Measurements from ENCODE around the gene ARHGAP26.
A peak's percentile ranks its signal among the peaks of the same experiment; 100 is the strongest.
"Not testable (repeated sequence)": the region's sequence is repeated elsewhere in the genome, so short reads cannot be mapped to it uniquely, and the experiment has no call there.

The ARHGAP26 gene

DNA sequence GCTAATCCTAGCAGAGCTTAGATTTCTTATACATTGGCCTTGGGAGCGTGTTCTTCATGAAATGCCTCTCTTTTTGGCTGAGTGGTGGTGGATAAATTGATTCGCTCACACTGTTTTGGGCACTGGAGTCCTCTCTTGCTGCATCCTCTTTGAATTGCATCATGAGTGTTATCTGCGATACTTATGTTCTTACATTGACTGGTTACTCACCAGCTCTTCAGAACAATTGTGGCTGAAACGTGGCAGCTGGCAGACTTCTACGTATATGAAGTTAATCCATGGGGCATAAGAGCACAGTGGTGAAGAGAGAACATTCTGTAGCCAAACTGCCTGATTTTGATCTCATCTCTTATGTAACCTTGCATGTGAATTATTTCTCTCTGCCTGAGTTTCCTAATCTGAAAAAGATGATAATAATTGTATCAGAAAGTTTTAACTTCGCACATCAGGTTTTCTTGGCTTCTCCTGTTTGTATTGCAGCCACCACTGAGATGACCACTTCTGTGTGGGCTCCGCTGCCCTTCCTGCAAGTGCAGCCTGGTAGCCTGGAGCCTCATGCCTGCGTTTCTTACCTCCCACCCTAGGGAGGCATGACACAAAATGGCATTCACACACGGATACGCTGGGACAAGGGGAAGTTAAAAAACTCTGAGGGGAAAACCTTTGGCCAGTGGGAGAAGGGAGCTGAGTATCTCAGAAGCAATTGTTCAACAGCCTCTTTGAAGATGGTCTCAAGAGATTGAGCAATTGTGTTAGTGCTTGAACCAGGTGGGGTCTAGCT lies 295.2 kb downstream of the ARHGAP26 start:
- no peak for DNase-seq (ENCODE audit: low spot score)

DNA sequence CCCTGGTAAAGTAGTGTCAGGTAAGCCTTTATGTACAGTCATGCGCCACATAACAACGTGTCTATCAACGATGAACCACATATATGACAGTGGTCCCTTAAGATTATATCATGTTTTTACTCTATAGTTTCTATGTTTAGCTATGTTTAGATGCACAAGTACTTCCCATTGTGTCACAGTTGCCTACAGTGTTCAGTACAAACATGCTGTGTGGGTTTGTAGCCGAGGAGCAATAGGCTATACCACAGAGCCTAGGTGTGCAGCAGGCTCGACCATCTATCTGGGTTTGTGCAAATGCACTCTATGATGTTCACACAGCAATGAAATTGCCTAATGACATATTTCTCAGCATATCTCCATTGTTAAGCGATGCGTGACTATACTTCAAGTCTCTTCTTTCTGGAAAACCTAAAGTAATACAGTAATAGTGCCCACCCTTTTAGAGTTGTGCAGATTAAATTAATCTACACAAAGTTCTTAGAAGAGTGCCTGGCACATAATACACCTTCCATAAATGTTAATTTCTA lies 295.9 kb downstream of the ARHGAP26 start:
- DNase-seq (ENCODE audit: low spot score): no peak

DNA sequence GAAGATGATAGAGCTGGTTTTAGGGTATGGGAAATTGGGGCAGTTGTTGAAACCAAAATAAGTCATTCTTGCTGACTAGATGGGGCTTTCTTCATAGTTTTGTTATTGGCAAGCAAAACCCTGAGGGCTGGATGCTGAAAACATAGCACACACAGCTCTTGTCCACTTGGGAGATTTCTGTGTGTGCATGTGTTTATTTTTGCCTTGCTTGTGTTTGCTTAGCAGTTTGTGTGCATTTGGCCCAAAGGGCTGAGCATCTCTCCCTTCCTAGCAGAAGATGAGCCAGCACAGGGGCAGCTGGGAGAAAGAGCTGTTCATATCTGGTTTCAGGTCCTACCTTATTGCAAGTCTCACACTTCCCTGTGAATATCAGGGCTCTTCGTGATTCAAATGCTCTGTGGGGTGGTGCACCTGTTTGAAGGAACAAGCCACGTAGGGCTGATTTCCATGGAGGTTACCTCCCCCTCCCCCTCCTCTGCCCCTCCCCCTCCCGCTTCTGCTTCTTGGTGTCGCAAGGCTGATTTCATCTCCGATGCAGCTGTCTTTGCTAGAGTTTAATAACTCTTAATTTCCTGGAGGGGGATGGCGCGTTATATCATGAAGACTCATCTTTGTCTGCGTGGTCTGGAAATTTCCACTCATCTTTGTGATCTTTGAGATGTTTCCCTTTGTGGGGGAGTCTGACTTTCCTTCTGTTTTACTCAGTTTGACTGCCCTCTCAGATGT lies 296.5 kb downstream of the ARHGAP26 start:
- no peak for DNase-seq (ENCODE audit: low spot score)

DNA sequence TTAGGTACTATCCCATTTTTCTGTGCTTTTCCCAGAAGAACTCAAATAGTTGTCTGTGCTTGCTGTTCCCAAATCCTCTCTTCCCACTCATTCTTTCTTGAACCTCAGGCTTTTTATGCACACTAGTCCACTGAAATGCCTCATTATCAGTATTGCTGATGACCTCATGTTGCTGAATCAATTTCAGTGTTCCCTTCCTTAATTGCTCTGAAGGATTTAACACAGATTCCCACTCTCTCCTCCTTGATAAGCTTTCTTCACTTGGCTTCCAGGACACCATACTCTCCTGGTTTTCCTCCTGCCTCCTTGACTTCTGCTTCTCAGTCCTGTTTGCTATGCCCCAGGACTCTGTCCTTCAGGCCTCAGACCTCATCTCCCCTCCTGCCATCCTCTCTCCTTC lies 298.5 kb downstream of the ARHGAP26 start:
- DNase-seq (ENCODE audit: low spot score): no peak

DNA sequence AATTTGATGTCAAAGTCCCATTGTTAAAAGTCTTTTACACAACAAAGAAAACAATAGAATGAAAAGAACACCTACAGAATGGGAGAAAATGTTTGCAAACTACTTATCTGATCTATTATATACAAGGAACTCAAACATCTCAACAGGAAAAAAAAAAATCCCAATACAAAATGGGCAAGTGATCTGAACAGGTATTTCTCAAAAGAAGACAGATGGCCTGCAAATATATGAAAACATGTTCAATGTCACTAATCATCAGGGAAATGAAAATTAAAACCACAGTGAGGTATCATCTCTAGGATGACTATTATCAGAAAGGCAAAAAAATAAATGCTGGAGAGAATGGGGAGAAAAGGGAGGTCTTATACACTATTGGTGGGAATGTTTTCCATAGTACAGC lies 301.8 kb downstream of the ARHGAP26 start:
- no peak for DNase-seq (ENCODE audit: low spot score)

DNA sequence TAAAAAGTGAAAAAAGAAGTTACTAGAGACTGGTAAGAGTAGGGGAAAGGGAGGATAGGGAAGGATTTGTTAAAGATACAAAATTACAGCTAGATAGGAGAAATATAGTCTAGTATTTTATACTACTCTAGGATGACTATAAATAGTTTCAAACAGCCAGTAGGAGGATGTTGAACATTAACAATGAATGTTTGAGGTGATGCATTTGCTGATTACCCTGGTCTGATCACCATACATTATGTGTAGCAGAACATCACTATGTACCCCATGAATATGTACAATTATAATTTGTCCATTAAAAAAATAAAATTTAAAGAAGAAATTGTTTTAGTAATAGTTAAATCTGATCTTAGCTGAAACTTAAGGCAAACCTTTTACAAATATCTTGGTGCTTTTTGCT lies 302.6 kb downstream of the ARHGAP26 start:
- DNase-seq (ENCODE audit: low spot score): no peak

DNA sequence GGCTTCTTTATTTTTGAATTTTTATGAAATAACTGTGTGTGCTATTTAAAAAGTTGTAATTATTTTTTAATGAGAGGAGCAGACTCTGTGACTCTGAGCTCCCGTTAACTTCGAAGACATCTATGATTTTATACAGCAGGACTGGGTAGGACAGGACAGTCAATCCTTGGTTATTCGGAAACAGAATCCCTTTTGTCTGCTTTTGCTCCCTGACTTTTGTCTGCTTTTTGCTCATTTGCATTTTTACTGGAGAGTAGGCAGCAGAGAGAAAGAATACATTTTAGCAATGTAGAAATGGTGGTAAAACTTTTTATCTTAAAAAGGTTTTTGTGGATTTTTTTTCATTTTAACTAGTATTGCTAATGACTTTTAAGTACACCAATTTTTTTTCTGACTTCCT lies 303.6 kb downstream of the ARHGAP26 start:
- DNase-seq (ENCODE audit: low spot score): no peak

DNA sequence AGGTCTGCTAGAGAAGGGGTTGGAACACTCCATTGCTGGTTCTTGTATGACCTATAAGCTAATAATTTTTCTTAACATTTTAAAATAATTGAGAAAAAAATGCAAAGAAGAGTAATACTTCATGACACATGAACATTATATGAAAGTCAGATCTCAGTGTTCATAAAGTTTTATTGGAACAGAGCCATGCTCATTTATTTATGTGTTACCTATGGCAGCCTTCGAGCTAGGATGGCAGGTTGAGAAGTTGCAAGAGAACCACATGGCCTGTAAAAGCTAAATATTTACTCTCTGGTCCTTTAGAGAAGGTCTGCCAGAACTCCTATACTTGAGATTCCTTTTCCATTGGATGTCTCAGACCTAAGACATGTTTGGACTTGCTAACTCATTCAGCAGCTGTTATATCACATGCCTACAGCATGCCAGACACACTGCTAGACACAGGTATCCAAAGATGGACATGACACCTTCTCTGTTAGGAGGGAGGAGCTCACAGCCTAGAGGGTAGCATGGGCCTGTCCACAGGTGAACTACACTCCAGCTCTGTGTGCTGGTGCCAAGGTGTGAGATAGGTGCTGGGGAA lies 304.3 kb downstream of the ARHGAP26 start:
- DNase-seq (ENCODE audit: low spot score): no peak

DNA sequence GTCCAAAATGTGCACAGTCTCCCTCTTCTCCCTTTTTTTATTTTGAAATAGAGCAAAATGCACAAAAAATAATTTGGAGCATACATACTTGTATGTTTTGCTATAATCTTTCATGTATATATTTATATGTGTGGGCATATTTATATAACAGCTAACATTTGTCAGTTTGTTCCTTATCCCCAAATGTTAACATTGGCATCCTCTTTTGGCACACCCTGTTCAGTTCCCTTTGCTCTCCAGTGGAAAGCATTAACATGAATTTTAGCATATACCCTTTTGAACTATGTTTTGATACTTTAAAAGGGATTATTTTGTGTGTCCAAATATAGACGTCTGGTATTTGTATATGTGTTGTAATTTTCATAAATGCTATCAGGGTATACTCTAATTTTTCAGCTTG lies 306.2 kb downstream of the ARHGAP26 start:
- no peak for DNase-seq (ENCODE audit: low spot score)

DNA sequence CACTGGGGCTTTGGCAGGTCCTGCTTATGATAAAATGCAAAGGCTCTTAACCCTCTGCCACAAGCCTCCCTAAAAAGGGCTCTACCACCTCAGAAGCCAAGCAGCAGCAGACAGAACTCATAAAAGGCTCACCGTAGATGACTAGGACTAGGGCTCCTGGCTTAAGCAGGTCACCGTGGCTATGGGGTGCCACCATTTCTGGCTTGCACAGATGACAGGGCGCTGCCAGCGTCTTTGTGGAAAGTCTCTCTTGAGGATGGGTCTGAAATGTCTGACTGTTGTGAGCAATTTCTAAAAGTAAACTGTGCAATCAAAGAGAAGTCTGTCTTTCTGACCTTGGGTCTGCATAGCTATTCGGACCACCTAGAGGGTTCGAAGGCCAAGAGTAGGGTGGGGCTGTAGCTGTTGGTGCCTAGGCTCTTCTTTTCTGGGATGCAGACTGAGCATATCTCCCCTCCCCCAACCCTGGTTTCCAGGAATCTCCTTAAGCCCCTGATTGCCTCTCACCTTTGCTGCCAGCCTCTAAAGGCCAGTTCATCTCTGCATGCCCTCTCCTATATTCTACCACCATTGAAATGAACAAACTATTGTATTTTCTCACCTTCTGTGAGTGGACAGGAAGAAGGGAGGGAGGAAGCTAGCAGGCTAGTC lies 307.4 kb downstream of the ARHGAP26 start:
- no peak for DNase-seq (ENCODE audit: low spot score)

DNA sequence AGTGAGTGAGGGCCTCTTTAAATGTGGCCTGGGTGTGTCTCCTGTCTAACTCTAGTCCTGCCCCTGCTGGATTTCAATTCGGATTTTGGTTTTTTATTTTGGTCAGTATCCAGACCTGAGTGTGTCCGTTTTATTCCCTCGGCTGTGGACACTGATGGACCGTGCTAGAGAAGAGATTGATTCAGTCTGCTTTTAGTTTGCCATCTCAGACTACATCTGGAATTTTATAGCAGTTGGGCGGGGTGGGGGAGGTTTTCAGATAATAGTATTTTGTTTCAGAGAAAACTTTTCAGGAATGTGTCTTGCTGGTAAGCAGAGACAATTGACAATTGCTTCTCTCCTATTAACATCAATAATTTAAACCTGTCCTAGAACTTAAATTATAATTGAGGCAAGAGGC lies 308.1 kb downstream of the ARHGAP26 start:
- DNase-seq (ENCODE audit: low spot score): no peak

DNA sequence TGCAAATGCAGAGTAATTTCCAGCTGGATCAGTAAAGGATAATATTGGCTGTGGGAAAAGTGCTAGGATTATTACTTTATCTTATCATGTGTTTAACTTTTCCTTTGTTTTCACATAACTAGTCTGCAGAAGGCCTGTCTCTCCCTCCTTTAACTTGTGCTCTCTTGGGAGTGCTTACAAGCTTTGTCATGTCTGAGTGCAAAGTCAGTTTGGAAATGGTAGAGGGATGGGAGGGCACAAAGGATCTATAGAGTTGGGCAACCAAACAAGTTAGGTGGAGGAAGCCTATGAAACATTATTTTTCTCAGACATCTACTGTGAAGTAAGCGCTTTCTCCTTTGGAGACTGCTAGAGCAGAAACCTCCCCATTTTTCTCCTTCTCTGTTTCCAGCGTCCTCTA lies 308.8 kb downstream of the ARHGAP26 start:
- no peak for DNase-seq (ENCODE audit: low spot score)

DNA sequence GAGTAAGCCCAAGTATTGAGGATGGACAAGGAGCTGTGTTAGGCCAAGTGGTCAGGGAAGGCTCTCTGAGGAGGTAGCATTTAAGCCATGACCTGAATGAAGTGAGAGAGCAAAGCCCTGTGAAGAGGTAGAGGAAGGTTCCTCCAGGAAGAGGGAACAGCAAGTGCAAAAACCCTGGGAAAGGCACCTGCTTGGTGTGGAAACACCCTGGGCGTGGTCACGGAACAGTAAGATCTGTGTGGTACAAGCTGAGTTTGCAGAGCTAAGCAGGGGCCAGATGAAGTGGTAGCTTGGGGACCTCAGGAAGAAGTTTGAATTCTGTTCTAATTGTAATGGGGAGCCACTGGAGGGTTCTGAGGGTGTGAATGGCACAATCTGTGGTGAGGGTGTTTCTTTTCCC lies 310.2 kb downstream of the ARHGAP26 start:
- no peak for DNase-seq (ENCODE audit: low spot score)

DNA sequence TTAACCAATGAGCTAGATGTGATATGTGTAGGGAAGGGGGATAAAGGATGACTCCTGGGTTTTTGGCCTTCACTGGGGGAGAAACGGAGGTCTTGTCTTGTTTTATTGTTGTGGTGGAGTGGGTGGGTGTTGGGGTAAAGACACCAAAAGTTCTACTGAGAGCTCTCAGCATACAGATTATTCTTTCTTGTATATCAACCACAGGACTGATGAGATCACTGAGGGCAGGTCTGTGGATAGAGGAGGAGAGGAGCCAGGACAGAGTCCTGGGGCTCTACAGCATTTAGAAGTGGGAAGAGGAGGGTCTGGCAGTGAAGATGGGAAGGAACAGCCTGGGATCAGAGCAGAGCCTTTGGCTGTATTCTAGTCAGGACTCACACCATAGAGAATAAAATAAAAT lies 310.8 kb downstream of the ARHGAP26 start:
- no peak for DNase-seq (ENCODE audit: low spot score)

DNA sequence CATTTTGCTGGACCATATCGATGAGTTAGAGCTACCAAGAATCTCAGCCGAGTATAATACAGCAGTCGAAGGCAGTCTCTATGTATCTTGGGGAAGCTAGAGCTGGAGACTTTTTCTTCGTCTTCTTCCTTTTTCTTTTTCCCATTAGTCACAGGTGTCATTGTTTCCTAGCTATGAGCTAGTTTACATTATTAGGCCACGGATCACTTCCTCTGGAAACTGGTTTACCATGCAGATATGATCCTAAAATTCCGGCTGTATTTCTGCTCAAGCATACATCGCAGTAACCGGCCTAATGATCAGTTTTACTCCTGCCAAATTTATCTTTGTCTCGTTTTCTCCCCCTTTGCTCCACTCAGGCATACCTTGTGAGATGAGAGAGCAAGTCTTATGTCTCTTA lies 312.8 kb downstream of the ARHGAP26 start:
- no peak for DNase-seq (ENCODE audit: low spot score)

DNA sequence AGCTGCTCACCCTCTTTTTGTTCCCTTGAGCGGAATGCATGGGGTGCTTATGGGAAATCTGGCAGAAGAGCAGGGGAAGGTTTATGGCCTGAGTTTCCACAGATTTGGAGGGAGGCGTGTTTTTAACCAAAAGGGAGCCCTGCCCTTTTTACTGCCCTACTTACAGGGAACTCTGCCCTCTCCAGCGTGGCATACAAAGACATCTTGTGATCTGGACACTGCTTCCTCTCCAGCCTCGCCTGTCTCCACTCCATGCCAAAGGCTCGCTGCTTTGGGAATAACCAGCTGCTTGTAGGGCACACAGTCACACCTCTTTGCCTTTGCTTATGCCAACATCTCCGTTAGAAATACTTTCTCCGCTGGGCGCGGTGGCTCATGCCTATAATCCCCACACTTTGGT lies 314.2 kb downstream of the ARHGAP26 start:
- no peak for DNase-seq (ENCODE audit: low spot score)

DNA sequence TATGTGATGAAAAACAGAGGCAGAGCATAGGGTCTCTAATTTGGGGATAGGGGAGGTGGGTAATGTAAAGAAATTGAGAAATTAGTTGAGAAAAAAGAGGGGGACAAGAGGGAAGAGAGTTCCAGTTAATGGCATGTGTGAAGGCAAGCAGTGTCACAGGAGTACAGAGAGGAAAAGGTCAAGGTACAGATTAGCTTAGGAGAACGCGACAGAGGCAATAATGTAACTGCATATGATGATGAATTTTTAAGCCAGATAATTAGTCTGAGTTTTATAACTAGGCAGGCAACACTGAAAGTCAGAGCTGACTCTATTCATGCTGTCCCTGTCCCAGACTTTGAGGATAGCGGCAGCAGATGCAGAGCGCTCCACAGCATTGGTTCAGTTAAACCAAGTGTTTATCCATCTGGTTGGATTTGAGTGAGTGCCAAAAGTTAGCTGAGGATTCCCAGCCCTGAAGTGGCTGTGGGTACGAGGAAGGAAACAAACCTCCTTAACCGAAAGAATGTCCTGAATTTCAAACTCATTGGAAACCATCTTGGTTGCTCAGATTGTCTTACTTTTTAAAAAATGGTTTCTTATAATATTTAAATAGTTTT lies 315.2 kb downstream of the ARHGAP26 start:
- no peak for DNase-seq (ENCODE audit: low spot score)

DNA sequence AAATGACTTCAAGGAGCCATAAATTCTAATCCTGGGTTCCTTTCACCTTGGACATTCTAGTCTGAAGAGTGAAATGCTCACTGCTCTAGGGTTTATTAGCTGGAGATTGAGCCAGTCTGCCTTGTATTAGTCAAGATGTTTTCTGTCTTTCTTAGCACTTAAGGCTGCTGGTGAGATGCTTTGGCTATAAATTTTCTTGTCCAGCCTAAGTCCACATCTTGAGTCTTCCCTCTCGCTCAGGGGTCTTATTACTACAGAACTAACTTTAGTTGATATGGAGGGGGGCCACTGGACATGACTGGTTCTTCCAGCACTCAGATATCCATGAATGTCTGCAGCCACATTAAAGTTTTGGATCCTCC lies 316.4 kb downstream of the ARHGAP26 start:
- no peak for DNase-seq (ENCODE audit: low spot score)

DNA sequence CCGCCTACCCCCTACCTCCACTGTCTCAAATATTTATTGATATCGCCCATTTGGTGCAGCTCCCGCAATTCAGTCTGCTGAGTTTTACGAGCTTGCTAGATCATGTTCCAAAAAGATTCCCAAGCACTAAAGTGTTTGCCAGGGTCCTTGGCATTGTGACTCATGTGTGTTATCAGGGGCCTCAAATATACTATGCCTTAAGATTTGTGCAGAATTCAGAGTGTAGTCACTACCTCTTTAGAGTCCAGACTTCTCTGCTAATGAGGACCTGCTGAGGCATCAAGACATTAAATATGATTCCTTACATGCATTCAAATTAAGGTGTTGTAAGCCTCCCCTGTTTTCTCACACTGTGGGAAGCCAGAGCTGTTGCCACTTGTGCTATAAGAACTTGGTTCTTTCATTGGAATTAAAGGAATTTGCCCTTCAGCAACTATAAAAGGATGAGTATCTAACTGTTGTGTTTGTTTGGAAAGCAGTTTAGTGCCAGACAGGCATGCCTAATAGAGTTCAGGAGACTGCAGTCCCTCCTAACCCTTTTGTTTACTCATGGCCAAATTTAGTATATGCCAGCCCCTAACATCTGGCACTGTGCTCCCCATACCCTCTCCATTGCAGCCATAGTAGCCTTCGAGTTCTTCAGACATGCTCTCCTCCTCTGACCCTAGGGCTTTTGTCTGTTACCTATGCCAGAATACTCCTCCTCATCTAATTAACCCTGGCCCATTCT lies 316.9 kb downstream of the ARHGAP26 start:
- peak; percentile 17 for DNase-seq (ENCODE audit: low spot score)

DNA sequence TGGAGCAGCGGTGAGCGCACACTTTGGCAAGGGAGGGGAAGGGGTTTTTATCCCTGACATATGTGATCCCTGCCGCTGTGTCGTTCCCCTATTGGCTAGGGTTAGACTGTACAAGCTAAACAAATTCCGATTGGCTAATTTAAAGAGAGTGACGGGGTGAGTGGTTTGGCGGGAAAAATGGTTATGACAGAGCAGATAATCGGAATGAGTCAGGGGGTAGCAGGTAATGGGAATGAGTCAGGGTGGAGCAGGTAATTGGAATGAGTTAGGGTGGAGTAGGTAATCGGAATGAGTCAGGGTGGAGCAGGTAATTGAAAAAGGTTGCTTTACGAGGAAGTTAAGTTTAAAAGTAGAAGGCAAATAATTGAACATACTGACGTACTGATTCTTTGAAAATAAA lies 318.5 kb downstream of the ARHGAP26 start:
- DNase-seq (ENCODE audit: low spot score): not testable (repeated sequence)

DNA sequence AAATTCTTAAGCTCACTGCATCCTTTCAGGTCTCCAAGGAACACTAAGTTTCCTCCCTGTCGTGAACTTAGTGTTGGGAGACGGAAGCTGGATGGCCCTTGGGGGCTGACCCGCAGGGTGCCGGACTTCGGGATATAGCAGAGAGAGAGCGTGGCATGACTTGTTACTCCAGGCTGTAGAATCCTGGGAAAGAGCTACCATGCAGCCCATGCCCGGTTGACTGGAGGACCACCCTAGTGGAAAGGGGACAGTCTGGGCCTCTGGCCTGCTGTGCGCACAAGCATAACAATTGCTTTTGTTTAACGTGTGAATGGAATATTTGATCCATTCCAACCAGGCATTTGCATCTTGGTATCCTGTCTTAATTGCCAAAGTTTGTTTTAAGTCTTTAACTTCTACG lies 319.9 kb downstream of the ARHGAP26 start:
- not testable (repeated sequence) for DNase-seq (ENCODE audit: low spot score)

All from LoVo (cell line).